PFSK-1 (cell line): ENCODE results near the gene INSC.

Source experiments
- FOXP2 ChIP-seq: optimal IDR thresholded peaks from 2 replicates; pipeline ENCODE3; 2011; ENCODE audit warnings: borderline replicate concordance, control low read depth, inconsistent platforms; ENCODE audit not compliant: insufficient read depth; ENCODE audit errors: extremely low read length, extremely low read depth
- POLR2AphosphoS5 ChIP-seq: IDR thresholded peaks from 2 replicates; pipeline ENCODE4 v1.6.1; 2012; ENCODE audit warnings: low read depth, mild to moderate bottlenecking, control low read depth, low read length, moderate library complexity
- REST ChIP-seq, 2 experiments: IDR thresholded peaks; 2 replicates each; pipeline versions ENCODE4 v1.6.1 to v1.8.0; 2011 to 2012; ENCODE audit warnings: low read depth in 2 of 2, low read length in 2 of 2, control low read depth in 1 of 2, inconsistent platforms in 1 of 2, mild to moderate bottlenecking in 1 of 2, moderate library complexity in 1 of 2; ENCODE audit not compliant: insufficient read depth in 1 of 2
- SIN3A ChIP-seq: IDR thresholded peaks from 2 replicates; pipeline ENCODE4 v1.6.1; 2012; ENCODE audit warnings: mild to moderate bottlenecking, low read length, moderate library complexity, borderline replicate concordance; ENCODE audit not compliant: insufficient read depth
- TAF1 ChIP-seq: IDR thresholded peaks from 2 replicates; pipeline ENCODE4 v1.6.1; 2012; ENCODE audit warnings: low read length, control low read depth, borderline replicate concordance; ENCODE audit not compliant: insufficient read depth

The INSC gene

GRCh38 chr11:15275141-15275540, 160.4 kb downstream of the INSC start:
- TF ChIP-seq REST (IDR thresholded peaks at IDR 0.05; ENCODE audit: insufficient read depth in 1 of 2, low read depth in 2 of 2, low read length in 2 of 2): no peak
- no peak for TF ChIP-seq TAF1
- TF ChIP-seq POLR2AphosphoS5: no peak
- TF ChIP-seq SIN3A: no peak
- no peak for TF ChIP-seq FOXP2

GRCh38 chr11:15276621-15277020, 161.9 kb downstream of the INSC start:
- TF ChIP-seq SIN3A (no peak), FOXP2 (no peak), REST (IDR thresholded peaks at IDR 0.05; ENCODE audit: insufficient read depth in 1 of 2, low read depth in 2 of 2, low read length in 2 of 2) (no peak), POLR2AphosphoS5 (no peak), TAF1 (no peak)

- TF ChIP-seq TAF1 (no peak), SIN3A (no peak), POLR2AphosphoS5 (no peak), REST (IDR thresholded peaks at IDR 0.05; ENCODE audit: insufficient read depth in 1 of 2, low read depth in 2 of 2, low read length in 2 of 2) (no peak), FOXP2 (no peak)
Measured at GRCh38 chr11:15278128-15278527, 163.4 kb downstream of the INSC start.

- TF ChIP-seq TAF1 (no peak), REST (IDR thresholded peaks at IDR 0.05; ENCODE audit: insufficient read depth in 1 of 2, low read depth in 2 of 2, low read length in 2 of 2) (no peak), POLR2AphosphoS5 (no peak), FOXP2 (no peak), SIN3A (no peak)
Measured at GRCh38 chr11:15280393-15280792, 165.7 kb downstream of the INSC start.

- no peak for TF ChIP-seq SIN3A
Measured at GRCh38 chr11:15282754-15283153, 168.0 kb downstream of the INSC start.
